AG10803 (cell line): ENCODE data around the gene RBSN.

Source experiments
- DNase-seq: peaks from one replicate; pipeline ENCODE4 v3.0.0; 2010; ENCODE audit warnings: low read depth
- H3K4me3 ChIP-seq: 2 replicates; pipeline ENCODE4 v1.5.1; 2011; ENCODE audit warnings: mild to moderate bottlenecking, low read length, control low read depth
- TF ChIP-seq, protein P1 (sequence below): conservative IDR thresholded peaks from 2 replicates; pipeline ENCODE4 v1.5.1; 2011; ENCODE audit warnings: mild to moderate bottlenecking, low read length, control low read depth, inconsistent platforms

RBSN gene

DNA sequence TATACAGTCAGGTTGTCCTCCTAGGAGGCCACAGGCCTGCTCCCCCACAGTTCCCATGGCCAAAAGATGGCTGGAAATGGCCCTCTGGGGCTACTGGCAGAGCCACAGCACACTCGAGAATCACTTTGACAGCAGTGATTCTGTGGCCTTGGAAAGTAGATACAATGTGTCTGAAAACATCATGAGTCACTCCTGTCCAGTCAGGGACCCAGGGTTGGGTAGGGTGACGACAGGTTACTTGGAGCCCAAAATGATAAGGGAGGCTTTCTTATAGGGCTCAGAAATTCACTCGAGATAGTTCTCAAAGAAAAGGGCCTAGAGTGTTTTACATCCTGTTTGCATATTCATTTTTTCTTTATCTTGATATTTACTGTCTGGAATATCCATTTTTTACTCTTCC is 58.1 kb downstream of the RBSN start:
- TF ChIP-seq, protein P1, sequence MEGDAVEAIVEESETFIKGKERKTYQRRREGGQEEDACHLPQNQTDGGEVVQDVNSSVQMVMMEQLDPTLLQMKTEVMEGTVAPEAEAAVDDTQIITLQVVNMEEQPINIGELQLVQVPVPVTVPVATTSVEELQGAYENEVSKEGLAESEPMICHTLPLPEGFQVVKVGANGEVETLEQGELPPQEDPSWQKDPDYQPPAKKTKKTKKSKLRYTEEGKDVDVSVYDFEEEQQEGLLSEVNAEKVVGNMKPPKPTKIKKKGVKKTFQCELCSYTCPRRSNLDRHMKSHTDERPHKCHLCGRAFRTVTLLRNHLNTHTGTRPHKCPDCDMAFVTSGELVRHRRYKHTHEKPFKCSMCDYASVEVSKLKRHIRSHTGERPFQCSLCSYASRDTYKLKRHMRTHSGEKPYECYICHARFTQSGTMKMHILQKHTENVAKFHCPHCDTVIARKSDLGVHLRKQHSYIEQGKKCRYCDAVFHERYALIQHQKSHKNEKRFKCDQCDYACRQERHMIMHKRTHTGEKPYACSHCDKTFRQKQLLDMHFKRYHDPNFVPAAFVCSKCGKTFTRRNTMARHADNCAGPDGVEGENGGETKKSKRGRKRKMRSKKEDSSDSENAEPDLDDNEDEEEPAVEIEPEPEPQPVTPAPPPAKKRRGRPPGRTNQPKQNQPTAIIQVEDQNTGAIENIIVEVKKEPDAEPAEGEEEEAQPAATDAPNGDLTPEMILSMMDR: no peak
- no peak overlapping the region for H3K4me3 ChIP-seq
- DNase-seq: no peak

DNA sequence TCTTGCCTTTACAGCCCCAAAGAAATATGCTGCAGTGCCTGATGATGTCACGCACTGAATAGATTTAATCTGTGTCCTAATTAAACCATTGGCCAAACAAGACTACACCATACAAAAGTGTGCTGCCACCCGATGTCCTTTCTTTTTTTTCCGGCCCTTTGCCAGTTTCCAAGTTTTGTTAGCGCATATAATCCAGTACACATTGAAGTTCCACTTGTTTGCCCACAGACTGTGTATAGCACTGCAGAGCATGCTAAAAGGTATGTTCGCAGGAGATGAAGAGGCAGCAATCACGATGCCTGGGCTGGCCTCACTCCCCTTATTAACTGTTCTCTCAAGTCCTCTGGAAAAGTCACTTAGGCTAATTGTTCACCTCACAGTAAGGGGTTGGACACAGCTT is 60.6 kb downstream of the RBSN start:
- no peak for DNase-seq
- TF ChIP-seq, protein P1: no peak
- H3K4me3 ChIP-seq: no peak overlapping the region

DNA sequence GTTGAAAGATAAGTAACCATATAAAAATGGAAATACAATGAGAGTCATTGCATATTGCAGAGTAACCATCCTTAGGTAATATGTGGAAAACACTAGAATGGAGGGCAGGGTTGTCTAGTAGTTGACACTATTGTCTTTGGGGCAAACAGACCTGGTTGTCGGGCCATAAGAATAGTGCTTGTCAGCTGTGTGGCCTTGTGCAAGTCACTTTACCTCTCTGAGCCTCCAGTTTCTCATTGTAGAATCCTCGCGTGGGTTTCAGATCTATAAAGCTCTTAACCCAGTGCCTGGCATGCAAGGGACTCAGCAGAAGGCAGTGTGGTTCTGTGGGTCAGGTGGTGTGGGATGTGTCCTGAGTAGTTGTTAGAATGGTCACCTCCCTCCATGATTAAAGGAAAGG is 65.8 kb downstream of the RBSN start:
- TF ChIP-seq, protein P1: no peak
- no peak overlapping the region for H3K4me3 ChIP-seq
- DNase-seq: no peak

DNA sequence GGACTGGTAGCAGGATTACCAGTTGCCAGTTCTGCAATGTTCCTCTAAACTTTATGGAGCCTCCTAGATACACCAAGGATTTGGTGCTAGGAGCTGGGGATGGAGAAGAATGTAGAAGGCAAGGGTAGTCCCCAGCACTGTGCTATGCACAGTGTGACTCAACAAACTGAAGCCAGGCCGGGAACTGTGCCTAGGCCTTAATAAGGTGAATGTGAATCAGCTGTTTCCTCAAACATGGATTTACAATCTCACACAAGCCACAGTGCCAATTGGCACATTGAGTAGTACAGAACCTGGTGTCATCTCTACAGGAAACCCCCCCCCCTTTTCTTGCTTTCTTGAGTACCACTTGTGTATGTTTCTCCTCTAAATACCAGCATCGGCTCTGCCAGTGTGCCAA is 66.3 kb downstream of the RBSN start:
- no peak overlapping the region for H3K4me3 ChIP-seq
- no peak for DNase-seq
- TF ChIP-seq, protein P1: no peak

DNA sequence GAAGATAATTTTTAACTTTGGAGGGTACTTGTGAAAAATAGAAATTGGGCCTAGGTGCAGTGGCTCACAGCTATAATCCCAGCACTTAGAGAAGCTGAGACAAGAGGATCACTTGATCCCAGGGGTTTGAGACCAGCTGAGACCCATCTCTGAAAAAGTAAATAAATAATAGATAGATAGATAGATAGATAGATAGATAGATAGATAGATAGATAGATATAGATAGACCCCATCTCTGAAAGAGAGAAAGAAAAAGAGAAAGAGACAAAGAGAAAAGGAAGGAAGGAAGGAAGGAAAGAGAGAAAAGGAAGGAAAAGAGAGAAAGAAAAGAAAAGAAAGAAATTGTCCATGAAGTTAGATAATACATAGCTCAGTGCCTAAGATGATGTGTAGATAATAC is 69.3 kb downstream of the RBSN start:
- no peak for DNase-seq
- TF ChIP-seq, protein P1: no peak
- no peak overlapping the region for H3K4me3 ChIP-seq

DNA sequence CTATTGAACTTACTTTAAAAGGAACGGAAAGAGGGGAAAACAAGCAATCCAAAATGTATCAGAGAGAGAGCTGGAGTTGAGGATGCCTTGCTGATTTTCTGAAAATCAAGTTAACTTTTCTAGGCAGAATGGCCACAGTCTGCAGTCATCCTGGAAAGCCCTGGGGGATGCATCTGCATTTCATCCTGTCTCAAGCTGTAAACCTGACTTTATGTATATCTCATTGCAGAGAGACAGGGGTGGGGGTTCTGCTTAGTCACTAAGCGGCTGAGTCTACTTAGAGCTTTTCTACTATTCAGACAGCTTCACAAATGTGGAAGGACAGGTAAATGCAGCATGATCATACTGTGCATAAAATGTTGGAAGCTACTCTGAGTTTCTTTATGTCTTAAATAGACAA is 75.2 kb downstream of the RBSN start:
- TF ChIP-seq, protein P1: no peak
- no peak overlapping the region for H3K4me3 ChIP-seq
- no peak for DNase-seq

DNA sequence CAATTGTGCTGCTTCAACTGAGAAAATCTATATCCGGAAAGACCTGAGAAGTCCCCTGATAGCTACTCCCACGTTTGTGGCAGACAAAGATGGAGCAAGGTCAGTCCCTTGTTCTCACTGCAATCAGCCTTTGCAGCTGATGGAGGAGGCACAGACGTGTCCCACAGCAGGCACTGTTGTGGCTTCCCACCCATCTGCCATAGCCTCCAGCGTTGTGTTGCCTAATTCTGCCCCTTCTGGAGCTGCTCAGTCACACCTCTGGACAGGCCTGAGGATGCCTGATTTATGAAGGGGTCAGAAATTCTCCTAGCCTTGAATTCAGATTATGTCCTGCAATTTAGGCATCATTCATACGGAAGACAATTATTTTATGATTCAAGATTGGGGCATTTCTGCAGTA is 75.7 kb downstream of the RBSN start:
- TF ChIP-seq, protein P1: no peak
- no peak overlapping the region for H3K4me3 ChIP-seq
- no peak for DNase-seq
